Peyer's patch (tissue), 4 donors: ENCODE measurements around the gene SUGCT. TPM values are rescaled to one million over a fixed set of nuclear protein-coding genes. Genes with fewer than 3 reads are reported as not detected.

Experiments used
- DNase-seq, 3 donors: peaks; one replicate each; pipeline ENCODE4 v3.0.0-alpha.2; 2017 to 2019
- H3K27ac ChIP-seq, 4 donors: fragments of 200-600 bp; sonication (generic); one replicate each; pipeline ENCODE4 v1.5.1; 2016 to 2019
- H3K27me3 ChIP-seq, 2 donors: fragments of 200-600 bp; sonication (generic); one replicate each; pipeline ENCODE4 v1.5.1; 2019
- H3K36me3 ChIP-seq, 3 donors: fragments of 200-600 bp; sonication (generic); one replicate each; pipeline ENCODE4 v1.5.1; 2016 to 2019
- H3K4me1 ChIP-seq, 4 donors: fragments of 200-600 bp; sonication (generic); one replicate each; pipeline ENCODE4 v1.5.1; 2016 to 2019
- H3K4me3 ChIP-seq, 4 donors: fragments of 200-600 bp; sonication (generic); 1 replicate in 3 of 4; 2 replicates in 1 of 4; pipeline ENCODE4 v1.5.1; 2016 to 2019; ENCODE audit warnings: mild to moderate bottlenecking in 1 of 4
- H3K9me3 ChIP-seq, 4 donors: fragments of 200-600 bp; sonication (generic); one replicate each; pipeline ENCODE4 v1.5.1; 2016 to 2019; ENCODE audit warnings: mild to moderate bottlenecking in 1 of 4
- POLR2A ChIP-seq, 2 donors: fragments of 450-650 bp; IDR thresholded peaks; one replicate each; pipeline ENCODE4 v1.5.1; 2017; ENCODE audit warnings: antibody characterized with exemption in 2 of 2, mild to moderate bottlenecking in 2 of 2, moderate library complexity in 2 of 2
- total RNA-seq, 4 donors: library from RNA; depleted of rRNA; stranded (reverse); fragments of >200 nt; gene quantifications; one replicate each; pipeline ENCODE4 v1.1.0, GENCODE V29; 2016
- TF ChIP-seq, protein P1 (sequence below), 6 experiments: fragments of 450-650 bp in 4 of 6; fragments of 200-600 bp in 2 of 6; sonication (generic) in 1 of 6; IDR thresholded peaks; one replicate each; pipeline ENCODE4 v1.5.1; 2017 to 2019; ENCODE audit warnings: antibody characterized with exemption in 6 of 6, mild to moderate bottlenecking in 3 of 6, moderate library complexity in 1 of 6

Gene SUGCT
- total RNA-seq, 4 donors from 2014 or later, result 6.4 to 8.9 (median 8.3) TPM; not detected in 1

DNA sequence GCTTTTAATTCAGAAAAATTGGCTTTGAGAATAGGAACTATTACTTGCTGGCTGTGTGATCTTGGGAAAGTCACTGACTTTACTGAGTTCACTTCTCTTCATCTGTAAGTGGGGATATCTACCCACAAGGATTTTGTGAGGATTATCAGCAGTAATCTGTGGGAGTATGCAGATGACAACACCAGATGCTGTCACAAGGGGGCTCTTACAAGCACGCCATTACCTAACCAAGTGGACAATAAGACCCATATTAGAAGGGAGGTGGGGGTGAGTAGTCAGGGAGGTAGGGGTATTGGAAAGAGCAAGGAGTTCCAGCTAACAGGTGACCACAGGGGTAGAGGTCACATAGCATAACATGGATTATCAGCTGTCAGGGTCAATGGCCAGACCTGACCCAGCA, 569.4 kb downstream of the SUGCT start:
- TF ChIP-seq POLR2A (IDR thresholded peaks at IDR 0.05), result no peak
- TF ChIP-seq, protein P1, sequence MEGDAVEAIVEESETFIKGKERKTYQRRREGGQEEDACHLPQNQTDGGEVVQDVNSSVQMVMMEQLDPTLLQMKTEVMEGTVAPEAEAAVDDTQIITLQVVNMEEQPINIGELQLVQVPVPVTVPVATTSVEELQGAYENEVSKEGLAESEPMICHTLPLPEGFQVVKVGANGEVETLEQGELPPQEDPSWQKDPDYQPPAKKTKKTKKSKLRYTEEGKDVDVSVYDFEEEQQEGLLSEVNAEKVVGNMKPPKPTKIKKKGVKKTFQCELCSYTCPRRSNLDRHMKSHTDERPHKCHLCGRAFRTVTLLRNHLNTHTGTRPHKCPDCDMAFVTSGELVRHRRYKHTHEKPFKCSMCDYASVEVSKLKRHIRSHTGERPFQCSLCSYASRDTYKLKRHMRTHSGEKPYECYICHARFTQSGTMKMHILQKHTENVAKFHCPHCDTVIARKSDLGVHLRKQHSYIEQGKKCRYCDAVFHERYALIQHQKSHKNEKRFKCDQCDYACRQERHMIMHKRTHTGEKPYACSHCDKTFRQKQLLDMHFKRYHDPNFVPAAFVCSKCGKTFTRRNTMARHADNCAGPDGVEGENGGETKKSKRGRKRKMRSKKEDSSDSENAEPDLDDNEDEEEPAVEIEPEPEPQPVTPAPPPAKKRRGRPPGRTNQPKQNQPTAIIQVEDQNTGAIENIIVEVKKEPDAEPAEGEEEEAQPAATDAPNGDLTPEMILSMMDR (IDR thresholded peaks at IDR 0.05), result no peak

DNA sequence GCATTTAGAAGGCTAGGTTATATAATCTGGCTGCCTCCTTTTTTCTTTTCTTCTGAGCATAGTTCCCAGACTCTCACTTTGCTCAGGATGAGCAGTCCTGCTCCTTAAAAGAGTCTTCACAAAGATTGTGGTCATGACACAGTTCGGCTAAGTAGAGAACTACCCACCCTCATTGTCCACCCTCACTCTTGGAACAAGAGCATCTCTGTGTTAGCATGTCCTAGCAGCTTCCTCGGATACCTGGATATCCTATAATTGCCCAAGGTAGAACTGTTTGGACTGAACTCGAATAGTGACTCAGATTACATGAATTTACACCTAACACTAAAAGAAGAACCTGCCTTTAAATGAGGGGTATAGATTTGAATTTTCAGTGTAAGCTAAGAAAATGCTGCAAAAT, 572.0 kb downstream of the SUGCT start:
- TF ChIP-seq, protein P1 (IDR thresholded peaks at IDR 0.05), result no peak
- no peak for TF ChIP-seq POLR2A (IDR thresholded peaks at IDR 0.05)
- Histone ChIP-seq H3K4me1 (no peaks in the 10 kb centered on the region), H3K27ac (no peak overlapping the region), H3K36me3 (no peaks in the 10 kb centered on the region), H3K4me3 (no peak overlapping the region), H3K27me3 (no peaks in the 10 kb centered on the region), H3K9me3 (no peaks in the 10 kb centered on the region)
- DNase-seq, result no peak

More for the DNA sequence above, 569.4 kb downstream of the SUGCT start:
- Histone ChIP-seq H3K36me3 (no peaks in the 10 kb centered on the region), H3K27me3 (no peaks in the 10 kb centered on the region), H3K9me3 (no peaks in the 10 kb centered on the region), H3K27ac (no peak overlapping the region), H3K4me1 (no peaks in the 10 kb centered on the region), H3K4me3 (no peak overlapping the region)
- no peak for DNase-seq

DNA sequence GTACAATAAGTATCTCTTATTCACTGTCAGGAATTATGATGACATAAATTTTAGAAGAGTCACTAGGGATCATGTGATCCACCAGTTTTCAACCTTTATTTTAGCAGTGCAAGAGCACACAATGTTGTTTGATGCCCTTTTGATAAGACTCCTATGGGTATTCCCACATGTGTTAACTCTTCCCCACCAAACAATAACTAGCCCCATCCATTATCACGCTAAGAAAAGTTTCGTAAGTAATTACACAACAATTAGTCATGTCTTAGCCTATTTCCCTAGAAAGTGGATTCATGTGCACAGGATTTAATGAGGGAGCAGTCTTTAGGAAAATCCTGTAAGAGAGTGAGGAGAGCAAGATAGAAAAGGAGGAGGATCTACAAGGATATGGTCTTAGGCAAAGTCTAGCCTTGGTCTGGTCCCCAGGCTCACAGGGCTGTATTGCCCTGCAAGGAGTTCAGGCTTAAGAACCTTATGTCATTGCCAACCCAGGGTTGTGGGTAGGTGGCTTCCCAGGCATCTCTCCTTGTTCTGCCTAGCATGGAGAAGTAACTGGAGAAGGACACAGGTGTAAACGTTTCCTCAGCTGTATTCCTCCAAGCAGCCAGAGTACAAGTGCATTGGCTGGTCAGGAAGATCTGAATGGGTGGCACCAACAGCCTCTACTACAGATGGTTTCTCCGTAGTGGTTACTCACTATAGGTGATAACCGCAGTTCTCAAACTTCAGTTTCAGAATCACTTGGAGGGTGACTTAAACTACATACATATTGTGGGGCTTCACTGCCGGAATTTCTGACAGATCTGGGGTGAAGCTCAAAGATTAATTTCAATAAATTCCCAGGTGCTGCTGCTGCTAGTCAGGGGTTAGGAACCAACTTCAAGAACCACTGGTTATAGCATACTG, 574.5 kb downstream of the SUGCT start:
- Histone ChIP-seq H3K4me3 (no peak overlapping the region), H3K36me3 (no peaks in the 10 kb centered on the region), H3K9me3 (no peaks in the 10 kb centered on the region), H3K27ac (no peak overlapping the region), H3K4me1 (no peaks in the 10 kb centered on the region), H3K27me3 (no peaks in the 10 kb centered on the region)
- no peak for DNase-seq
- TF ChIP-seq, protein P1 (IDR thresholded peaks at IDR 0.05), result no peak
- TF ChIP-seq POLR2A (IDR thresholded peaks at IDR 0.05), result no peak

DNA sequence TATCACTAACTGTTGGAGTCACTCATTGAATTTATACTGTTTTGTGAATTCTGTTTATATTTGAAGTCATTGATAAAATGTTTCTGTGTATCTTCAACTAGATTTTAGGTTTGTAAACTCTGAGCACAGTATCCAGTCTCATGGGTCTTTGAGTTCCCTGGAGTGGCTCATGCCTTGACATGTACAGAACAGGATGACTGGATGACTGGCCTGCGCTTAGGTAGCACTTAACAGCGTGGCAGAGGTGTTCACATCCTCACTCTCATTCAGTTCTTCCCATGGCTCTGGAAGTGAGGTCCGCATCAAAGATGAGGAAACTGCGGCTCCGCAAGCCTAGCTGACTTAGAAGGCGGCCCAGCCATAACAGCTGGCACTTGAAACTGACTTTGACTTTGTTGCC, 576.9 kb downstream of the SUGCT start:
- Histone ChIP-seq H3K36me3 (no peaks in the 10 kb centered on the region), H3K27me3 (no peaks in the 10 kb centered on the region), H3K4me3 (no peak overlapping the region), H3K4me1 (no peaks in the 10 kb centered on the region), H3K27ac (no peak overlapping the region), H3K9me3 (no peaks in the 10 kb centered on the region)
- TF ChIP-seq, protein P1 (IDR thresholded peaks at IDR 0.05), result no peak
- no peak for TF ChIP-seq POLR2A (IDR thresholded peaks at IDR 0.05)
- DNase-seq, result no peak

DNA sequence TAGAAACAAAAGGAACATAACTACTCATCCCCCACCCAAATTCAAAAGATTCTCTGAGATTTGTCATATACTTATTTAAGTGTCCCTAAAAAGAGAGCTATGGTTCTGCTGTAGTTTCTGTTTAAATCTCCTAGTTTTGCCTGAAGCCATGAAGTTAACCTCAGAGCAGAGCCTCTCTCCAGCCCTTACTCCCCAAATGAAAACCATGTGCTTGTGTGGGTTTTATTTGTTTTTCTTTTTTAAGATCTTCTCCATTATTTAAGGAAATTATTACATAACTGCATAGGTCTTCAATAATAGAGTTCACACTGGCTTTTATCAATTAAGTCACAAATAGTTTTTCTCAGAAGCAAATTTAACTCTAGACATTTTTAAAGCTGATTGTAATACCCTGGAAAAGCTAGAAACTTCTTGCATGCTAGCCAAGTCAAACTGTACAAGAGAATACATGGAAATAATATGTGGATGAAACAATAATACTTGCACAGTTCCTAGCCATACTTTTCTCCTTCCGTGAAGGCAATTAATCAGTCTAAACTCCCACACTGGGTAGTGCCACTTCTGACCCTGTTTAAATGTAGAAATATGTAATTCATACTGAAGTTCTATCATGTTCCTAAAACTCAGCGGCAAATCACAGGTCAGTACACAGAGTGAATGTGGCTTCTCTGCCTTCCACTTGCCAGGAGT, 579.7 kb downstream of the SUGCT start:
- H3K4me3 ChIP-seq, result no peak overlapping the region
- no peak overlapping the region for H3K27ac ChIP-seq
- no peaks in the 10 kb centered on the region for H3K4me1 ChIP-seq
- H3K27me3 ChIP-seq, result no peaks in the 10 kb centered on the region
- H3K36me3 ChIP-seq, result no peaks in the 10 kb centered on the region
- no peaks in the 10 kb centered on the region for H3K9me3 ChIP-seq
- no peak for DNase-seq
- no peak for TF ChIP-seq POLR2A (IDR thresholded peaks at IDR 0.05)
- TF ChIP-seq, protein P1 (IDR thresholded peaks at IDR 0.05), result no peak
